Glutamatergic neuron (in vitro differentiated cells): ENCODE data around the gene LRRC38. TPM values are rescaled to one million over a fixed set of nuclear protein-coding genes. Genes with fewer than 3 reads are reported as not detected.

Experiments used
- DNase-seq: peaks from one replicate; pipeline ENCODE4 v3.0.0; 2022
- H3K27ac Mint-ChIP-seq: one replicate; pipeline ENCODE4 v1.8.0; 2020; ENCODE audit warnings: mild to moderate bottlenecking, mixed read lengths, inconsistent platforms; ENCODE audit not compliant: unreplicated experiment
- H3K27me3 Mint-ChIP-seq: one replicate; pipeline ENCODE4 v1.8.0; 2020; ENCODE audit warnings: mild to moderate bottlenecking, moderate library complexity, mixed read lengths, inconsistent platforms; ENCODE audit not compliant: unreplicated experiment
- H3K36me3 Mint-ChIP-seq: one replicate; pipeline ENCODE4 v1.8.0; 2020; ENCODE audit warnings: mild to moderate bottlenecking, mixed read lengths, inconsistent platforms; ENCODE audit not compliant: unreplicated experiment
- H3K4me1 Mint-ChIP-seq: one replicate; pipeline ENCODE4 v1.8.0; 2020; ENCODE audit warnings: mild to moderate bottlenecking, low read depth, mixed read lengths, inconsistent platforms; ENCODE audit not compliant: unreplicated experiment
- H3K4me3 Mint-ChIP-seq: one replicate; pipeline ENCODE4 v1.8.0; 2020; ENCODE audit warnings: mild to moderate bottlenecking, mixed read lengths, inconsistent platforms; ENCODE audit not compliant: unreplicated experiment
- H3K9me3 Mint-ChIP-seq: one replicate; pipeline ENCODE4 v1.8.0; 2020; ENCODE audit warnings: mild to moderate bottlenecking, moderate library complexity, mixed read lengths, inconsistent platforms; ENCODE audit not compliant: unreplicated experiment
- total RNA-seq: library from RNA; stranded (reverse); fragmentation: NEBNext Ultra II Directional; extraction: Animal tissue kit (Norgen Biotek cat#: 25700); gene quantifications from one replicate; pipeline ENCODE4 v1.2.1, GENCODE V29; 2021; ENCODE audit not compliant: unreplicated experiment
- TF ChIP-seq, protein P1 (sequence below): fragments of 200-600 bp; sonication (generic); IDR thresholded peaks from one replicate; pipeline ENCODE4 v1.5.0; 2021; ENCODE audit not compliant: partially characterized antibody, unreplicated experiment

The LRRC38 gene
- total RNA-seq, 1 donor from 2014 or later: not detected

DNA sequence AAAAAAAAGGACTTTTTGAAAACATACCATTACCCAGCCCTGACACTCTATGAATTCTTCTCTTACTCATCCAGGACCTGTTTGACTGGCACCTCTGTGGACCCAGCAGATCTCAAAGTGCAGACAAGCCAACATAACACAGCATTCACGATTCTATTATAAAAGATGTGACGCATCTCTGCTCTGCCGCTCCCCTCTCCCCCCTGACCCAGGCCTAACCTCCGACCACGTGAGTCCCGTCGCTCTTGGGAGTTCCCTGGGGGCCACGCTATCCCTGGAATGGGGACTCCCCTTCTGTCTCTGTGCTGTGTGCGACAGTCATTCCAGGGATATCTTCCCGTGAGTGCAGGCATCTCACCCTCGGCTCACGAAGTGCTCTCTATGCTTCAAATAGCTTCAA is 21.1 kb downstream of the LRRC38 start:
- TF ChIP-seq, protein P1, sequence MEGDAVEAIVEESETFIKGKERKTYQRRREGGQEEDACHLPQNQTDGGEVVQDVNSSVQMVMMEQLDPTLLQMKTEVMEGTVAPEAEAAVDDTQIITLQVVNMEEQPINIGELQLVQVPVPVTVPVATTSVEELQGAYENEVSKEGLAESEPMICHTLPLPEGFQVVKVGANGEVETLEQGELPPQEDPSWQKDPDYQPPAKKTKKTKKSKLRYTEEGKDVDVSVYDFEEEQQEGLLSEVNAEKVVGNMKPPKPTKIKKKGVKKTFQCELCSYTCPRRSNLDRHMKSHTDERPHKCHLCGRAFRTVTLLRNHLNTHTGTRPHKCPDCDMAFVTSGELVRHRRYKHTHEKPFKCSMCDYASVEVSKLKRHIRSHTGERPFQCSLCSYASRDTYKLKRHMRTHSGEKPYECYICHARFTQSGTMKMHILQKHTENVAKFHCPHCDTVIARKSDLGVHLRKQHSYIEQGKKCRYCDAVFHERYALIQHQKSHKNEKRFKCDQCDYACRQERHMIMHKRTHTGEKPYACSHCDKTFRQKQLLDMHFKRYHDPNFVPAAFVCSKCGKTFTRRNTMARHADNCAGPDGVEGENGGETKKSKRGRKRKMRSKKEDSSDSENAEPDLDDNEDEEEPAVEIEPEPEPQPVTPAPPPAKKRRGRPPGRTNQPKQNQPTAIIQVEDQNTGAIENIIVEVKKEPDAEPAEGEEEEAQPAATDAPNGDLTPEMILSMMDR: no peak
- Mint-ChIP-seq H3K27me3 (no peaks in the 10 kb centered on the region), H3K4me1 (no peaks in the 10 kb centered on the region), H3K9me3 (no peaks in the 10 kb centered on the region), H3K36me3 (no peaks in the 10 kb centered on the region), H3K27ac (no peak overlapping the region), H3K4me3 (no peak overlapping the region)
- no peak for DNase-seq

DNA sequence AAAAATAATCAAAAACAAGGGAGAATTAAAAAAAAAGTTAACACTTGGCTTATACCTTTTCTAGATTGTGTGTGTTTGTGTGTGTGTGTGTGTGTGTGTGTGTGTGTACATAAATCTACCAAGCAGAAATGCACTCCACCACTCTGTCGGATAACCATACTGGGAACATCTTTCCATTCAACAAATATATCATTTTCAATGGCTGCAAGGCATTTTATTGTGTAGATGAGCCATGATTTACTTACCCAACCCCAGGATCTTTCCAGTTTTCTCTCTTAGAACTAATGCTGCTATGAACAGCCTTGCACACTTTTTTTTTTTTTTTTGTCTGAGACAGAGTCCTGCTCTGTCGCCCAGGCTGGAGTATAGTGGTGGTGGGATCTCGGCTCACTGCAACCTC is 25.8 kb downstream of the LRRC38 start:
- DNase-seq: no peak
- no peak overlapping the region for H3K4me3 Mint-ChIP-seq
- TF ChIP-seq, protein P1: no peak
- no peaks in the 10 kb centered on the region for H3K36me3 Mint-ChIP-seq
- H3K27me3 Mint-ChIP-seq: no peaks in the 10 kb centered on the region
- no peak overlapping the region for H3K27ac Mint-ChIP-seq
- H3K9me3 Mint-ChIP-seq: peaks cover 5% of the 10 kb centered on the region
- no peaks in the 10 kb centered on the region for H3K4me1 Mint-ChIP-seq

DNA sequence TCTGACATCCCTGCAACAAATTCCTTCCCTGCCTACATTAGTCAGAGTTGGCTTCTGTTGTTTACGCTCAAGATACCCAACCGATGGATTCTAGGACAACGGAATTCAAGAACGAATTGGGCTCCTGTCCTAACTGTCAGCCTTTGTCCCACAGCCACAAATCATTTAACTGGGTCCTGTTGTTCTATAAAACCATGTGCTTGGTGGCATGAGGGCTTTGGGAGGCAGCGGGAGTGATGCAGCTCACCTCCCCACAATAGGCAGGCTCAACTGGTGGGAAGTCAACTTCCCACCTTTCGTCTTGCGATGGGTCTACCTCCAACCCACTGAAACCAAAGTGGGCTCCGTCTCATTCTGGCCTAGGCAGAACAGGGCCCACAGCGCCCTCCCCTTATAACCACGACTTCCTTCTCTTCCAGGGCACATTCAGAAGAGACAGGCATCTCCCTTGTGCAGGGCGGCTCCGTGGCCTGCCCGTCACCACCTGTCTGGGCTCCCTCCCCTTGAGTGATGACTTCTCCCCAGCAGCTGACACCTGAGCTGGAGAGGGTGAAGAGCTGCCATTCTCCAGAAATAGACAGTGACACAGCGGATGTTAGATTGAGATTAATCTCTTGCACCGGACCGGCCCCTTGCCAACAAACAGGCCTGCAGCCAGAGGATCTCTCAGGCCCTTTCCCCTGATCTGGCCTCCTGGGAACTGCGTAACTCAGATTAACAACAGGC is 26.5 kb downstream of the LRRC38 start:
- Mint-ChIP-seq H3K9me3 (peaks cover 5% of the 10 kb centered on the region), H3K27ac (no peak overlapping the region), H3K4me3 (no peak overlapping the region), H3K4me1 (no peaks in the 10 kb centered on the region), H3K36me3 (no peaks in the 10 kb centered on the region), H3K27me3 (no peaks in the 10 kb centered on the region)
- TF ChIP-seq, protein P1: no peak
- no peak for DNase-seq

DNA sequence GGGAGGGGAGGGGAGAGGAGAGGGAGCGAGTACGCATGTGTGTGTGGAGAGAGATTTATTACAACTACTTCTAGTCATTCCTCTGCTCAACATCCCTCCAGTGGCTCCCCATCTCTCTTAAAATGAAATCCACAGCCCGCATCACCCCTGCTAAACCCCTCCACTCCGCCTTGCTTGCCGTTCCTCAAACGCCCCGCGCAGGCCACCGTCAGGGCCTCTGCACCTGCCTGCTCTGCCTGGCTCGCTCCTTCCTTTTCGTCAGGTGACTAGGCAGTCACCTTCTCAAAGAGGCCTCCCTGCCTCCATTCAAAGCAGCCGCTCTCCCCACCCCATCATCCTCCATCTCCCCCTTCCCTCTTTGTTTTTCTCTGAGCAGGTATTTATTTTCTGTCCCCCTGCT is 29.9 kb downstream of the LRRC38 start:
- Mint-ChIP-seq H3K4me3 (no peak overlapping the region), H3K9me3 (peaks cover 9% of the 10 kb centered on the region), H3K27me3 (no peaks in the 10 kb centered on the region), H3K27ac (no peak overlapping the region), H3K36me3 (no peaks in the 10 kb centered on the region), H3K4me1 (no peaks in the 10 kb centered on the region)
- DNase-seq: no peak
- TF ChIP-seq, protein P1: no peak

DNA sequence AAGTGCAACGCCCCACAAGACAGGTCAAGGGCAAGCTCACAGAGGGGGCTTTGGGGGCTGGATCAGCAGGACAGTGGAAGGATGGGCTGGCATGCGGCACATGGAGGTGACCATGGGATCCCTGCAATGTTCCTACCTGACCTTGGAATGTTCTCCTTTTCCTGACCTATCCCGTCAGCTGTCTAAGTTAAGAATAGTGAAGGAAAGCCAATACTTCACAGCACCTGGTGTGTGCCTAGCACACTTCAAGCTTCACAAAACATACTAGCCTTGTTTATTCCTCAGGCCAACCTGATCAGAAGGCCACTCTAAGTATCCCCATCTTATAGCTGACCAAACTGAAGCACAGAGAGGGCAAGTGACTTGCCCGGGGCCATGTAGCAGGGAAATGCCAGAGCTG is 31.2 kb downstream of the LRRC38 start:
- Mint-ChIP-seq H3K27me3 (no peaks in the 10 kb centered on the region), H3K4me1 (no peaks in the 10 kb centered on the region), H3K36me3 (no peaks in the 10 kb centered on the region), H3K4me3 (no peak overlapping the region), H3K9me3 (peaks cover 9% of the 10 kb centered on the region), H3K27ac (no peak overlapping the region)
- DNase-seq: no peak
- TF ChIP-seq, protein P1: no peak
